Cardiac fibroblast (primary cell): ENCODE measurements around the gene LMBRD2.

ENCODE experiments used
- DNase-seq, 2 donors: peaks; one replicate each; pipeline versions ENCODE4 v3.0.0 to v3.0.0-alpha.2; 2010; ENCODE audit warnings: low read depth in 2 of 2
- H3K4me3 ChIP-seq, 2 donors: replicated peaks in 1 of 2; 1 replicate in 1 of 2; 2 replicates in 1 of 2; pipeline ENCODE4 v1.5.1; 2011; ENCODE audit warnings: low read depth in 2 of 2, low read length in 2 of 2, mild to moderate bottlenecking in 2 of 2, moderate library complexity in 1 of 2
- TF ChIP-seq, protein P1 (sequence below): IDR thresholded peaks from one replicate; pipeline ENCODE4 v1.5.1; 2011; ENCODE audit warnings: low read depth, mild to moderate bottlenecking, low read length, inconsistent platforms

The LMBRD2 gene

DNA sequence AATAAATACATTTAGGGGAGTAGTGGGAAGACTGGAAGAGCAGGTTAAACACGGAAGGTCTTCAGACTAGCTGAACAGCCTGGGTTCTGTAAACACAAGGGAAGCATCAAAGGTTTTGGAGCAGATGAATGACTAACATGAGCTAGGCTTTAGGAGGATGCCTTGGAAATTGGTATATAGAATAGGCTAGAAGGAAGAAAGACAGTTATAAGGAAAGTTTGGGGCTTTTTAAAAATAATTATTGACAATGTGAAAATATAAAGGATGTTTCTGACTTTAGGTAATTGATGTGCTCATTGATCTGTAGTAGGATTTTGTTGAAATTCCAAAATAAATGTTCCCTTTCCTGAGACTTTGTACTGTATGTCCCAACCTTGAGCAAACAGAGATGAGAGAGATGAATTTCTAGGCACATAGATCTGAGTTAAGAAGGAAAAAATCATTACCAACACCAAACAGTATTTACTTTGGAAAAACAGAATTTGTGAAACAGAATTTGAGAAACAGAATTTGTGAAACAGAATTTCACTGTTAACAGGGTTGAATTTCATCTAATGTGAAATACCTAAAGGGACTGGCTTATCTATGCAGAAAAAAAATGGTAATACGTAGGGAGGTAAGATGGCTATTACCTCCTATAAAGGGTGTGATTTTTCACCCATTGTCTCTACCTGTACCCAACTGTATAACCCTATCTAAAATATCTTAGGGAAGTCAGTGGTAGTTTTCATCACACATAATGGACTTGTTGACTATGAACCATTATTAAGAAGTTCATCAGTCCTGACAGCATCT is 29.1 kb upstream of the LMBRD2 start:
- no peak for DNase-seq
- H3K4me3 ChIP-seq, result no peak overlapping the region
- TF ChIP-seq, protein P1, sequence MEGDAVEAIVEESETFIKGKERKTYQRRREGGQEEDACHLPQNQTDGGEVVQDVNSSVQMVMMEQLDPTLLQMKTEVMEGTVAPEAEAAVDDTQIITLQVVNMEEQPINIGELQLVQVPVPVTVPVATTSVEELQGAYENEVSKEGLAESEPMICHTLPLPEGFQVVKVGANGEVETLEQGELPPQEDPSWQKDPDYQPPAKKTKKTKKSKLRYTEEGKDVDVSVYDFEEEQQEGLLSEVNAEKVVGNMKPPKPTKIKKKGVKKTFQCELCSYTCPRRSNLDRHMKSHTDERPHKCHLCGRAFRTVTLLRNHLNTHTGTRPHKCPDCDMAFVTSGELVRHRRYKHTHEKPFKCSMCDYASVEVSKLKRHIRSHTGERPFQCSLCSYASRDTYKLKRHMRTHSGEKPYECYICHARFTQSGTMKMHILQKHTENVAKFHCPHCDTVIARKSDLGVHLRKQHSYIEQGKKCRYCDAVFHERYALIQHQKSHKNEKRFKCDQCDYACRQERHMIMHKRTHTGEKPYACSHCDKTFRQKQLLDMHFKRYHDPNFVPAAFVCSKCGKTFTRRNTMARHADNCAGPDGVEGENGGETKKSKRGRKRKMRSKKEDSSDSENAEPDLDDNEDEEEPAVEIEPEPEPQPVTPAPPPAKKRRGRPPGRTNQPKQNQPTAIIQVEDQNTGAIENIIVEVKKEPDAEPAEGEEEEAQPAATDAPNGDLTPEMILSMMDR, result no peak

DNA sequence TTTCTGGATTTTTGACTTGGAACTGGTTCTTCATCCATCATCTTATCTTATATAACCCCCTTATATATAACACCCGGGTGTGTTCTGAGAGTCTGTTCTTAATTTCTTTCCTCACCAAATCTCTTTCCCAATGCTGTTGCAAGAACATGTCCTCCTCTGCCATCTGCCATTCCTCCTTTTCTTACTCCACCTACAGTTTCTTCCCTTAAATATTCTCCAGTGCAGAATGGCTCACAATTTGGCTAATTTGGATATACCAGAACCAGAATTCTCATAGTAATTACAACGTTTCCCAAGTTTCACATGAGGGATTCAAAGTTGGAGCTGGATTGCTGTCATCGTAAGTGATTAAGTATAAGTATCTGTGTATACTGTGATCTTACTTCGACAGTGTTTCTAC is 28.3 kb upstream of the LMBRD2 start:
- H3K4me3 ChIP-seq, result no peak overlapping the region
- DNase-seq, result no peak
- TF ChIP-seq, protein P1, result no peak

DNA sequence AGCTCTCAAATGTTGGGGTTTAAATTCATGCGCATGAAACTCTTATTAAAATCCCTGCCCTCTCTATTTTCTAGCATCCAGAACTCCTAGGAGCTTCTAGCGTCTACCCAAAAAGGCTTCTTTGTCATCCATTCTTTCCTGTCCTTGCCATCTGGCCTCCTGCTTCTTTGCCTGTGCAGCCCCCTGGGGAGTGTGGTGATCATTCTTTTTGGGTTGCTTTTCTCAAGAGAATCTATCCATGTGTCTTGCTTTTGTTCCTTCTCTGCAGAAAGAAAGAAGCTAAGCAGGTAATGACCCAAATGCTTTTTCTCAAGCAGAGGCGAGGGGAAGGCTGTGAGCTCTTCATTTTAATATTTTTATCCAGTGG is 26.8 kb upstream of the LMBRD2 start:
- DNase-seq, result no peak
- TF ChIP-seq, protein P1, result no peak
- no peak overlapping the region for H3K4me3 ChIP-seq

DNA sequence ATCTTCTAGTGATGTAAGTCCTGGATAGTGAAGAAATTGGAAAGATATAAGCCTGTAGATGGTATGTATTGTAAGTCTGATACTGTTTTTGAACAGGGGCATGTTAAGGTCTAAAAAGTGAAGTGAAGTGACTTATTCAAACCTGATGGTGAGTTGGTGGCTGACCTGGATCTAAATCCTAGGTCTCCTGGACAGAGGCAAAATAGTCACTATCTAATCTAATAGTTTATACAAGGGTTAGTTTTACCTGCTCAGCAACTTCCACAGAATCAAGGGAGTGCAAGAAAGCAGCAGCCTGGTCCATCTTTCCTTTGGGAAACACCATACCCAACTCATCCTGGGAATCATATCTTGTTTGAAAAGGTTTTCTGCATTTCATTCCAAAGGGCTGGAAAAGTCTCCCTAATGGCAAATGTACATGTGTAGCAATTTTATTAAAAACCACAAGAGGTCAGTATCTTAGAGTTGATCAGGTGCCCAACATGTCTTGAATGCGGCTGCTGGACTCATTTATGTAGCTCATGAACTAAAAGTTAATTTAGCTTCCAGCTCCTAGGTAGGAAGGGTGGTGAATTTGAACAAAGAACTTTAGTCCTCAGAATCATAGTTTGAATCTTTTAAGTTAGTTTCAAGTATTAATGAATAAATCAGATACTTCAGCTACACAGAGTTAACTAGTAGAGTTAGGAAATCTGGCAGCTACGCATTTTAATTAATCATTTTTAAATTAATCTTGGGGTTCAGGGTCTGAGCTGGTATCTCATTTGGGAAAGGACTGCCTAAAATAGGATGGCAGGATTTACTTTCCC is 26.2 kb upstream of the LMBRD2 start:
- H3K4me3 ChIP-seq, result no peak overlapping the region
- TF ChIP-seq, protein P1, result peak; percentile 48
- peak; percentile 67 to 79 for DNase-seq

DNA sequence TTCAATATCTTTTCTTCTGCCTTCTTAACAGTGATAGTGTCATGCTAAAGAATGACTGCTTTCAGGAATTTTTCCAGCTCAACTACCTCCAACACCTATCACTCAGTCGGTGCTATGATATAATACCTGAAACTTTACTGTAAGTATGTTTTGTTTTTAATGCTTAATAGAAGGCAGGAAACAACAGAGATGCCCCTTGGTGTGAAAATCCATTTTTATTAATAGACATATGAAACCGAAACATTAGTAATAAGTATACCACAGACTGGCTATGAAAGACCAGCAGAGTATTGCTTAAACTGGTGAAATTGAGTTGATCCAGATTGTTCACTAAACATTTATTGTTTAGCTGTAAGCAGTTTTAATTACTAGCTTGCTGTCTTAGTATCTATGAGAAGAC is 25.5 kb upstream of the LMBRD2 start:
- TF ChIP-seq, protein P1, result no peak
- DNase-seq, result no peak
- H3K4me3 ChIP-seq, result no peak overlapping the region

DNA sequence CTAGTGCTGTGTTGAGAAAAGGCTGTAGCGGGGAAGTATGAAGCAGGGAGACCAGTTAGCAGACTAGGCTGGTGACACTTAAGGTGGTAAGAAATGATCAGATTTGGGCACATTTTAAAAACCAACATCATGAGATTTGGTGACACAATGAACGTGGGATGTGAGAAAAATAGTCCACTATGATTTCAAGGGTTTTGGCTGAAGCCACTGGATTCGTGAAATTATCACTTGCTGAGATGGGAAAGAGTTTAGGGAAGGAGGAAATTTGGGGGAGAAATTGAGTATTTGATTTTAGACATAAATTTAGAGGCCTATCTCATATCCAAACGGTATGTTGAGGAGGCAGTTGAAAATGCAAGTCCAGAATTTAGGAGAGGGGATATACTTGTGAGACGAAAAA is 23.4 kb upstream of the LMBRD2 start:
- no peak for DNase-seq
- TF ChIP-seq, protein P1, result no peak
- H3K4me3 ChIP-seq, result no peak overlapping the region
